HL-60 (cell line): ENCODE measurements around the gene NLRP4.

Experiments used
- DNase-seq, 2 experiments: peaks; one replicate each; pipeline ENCODE4 v3.0.0-alpha.2; 2010 to 2020; ENCODE audit warnings: low read depth in 1 of 2, low spot score in 1 of 2
- H3K27ac ChIP-seq: fragments of 250-450 bp; sonication (Bioruptor Pico); replicated peaks from 2 replicates; pipeline ENCODE4 v1.5.1; 2020; ENCODE audit warnings: mild to moderate bottlenecking, moderate library complexity
- H3K27me3 ChIP-seq: fragments of 250-450 bp; sonication (Bioruptor Pico); 2 replicates; pipeline ENCODE4 v1.5.1; 2021; ENCODE audit warnings: mild to moderate bottlenecking, moderate library complexity; ENCODE audit not compliant: insufficient read depth, poor library complexity, severe bottlenecking
- H3K4me3 ChIP-seq: replicated peaks from 2 replicates; pipeline ENCODE4 v1.5.1; 2011; ENCODE audit warnings: mild to moderate bottlenecking, control low read depth, low read length; ENCODE audit not compliant: insufficient read depth
- GABPA ChIP-seq: IDR thresholded peaks from 2 replicates; pipeline ENCODE4 v1.6.1; 2012; ENCODE audit warnings: low read depth
- POLR2AphosphoS5 ChIP-seq: IDR thresholded peaks from 2 replicates; pipeline ENCODE4 v1.6.1; 2012; ENCODE audit warnings: low read depth
- SPI1 ChIP-seq: IDR thresholded peaks from 2 replicates; pipeline ENCODE4 v1.6.1; 2012; ENCODE audit warnings: low read depth, mild to moderate bottlenecking, borderline replicate concordance
- TF ChIP-seq, protein P1 (sequence below): IDR thresholded peaks from 2 replicates; pipeline ENCODE4 v1.6.1; 2012; ENCODE audit warnings: low read depth; ENCODE audit not compliant: insufficient replicate concordance
- TF ChIP-seq, protein P2 (sequence below): IDR thresholded peaks from one replicate; pipeline ENCODE4 v1.5.1; 2011; ENCODE audit warnings: low read length, control low read depth, inconsistent platforms; ENCODE audit not compliant: insufficient read depth

Gene NLRP4

DNA sequence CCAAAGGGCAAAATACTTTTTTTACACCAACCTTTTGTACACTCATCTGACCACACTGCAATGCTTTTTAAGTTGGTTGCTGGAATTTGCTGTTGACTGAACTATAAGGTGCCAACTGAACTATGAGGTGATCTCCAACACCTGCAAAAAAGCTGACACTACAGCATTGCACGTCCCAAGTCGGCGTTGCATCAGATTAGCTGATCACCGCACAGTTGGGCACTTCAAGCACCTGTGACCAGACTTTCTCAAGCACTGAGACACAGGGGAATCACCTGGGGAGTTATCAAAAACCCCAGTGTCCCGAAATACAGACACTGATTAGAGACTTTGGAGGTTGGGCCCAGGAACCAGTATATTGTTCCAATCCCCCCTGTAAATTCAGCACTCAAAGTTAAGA, 5.7 kb upstream of the NLRP4 start:
- no peak for TF ChIP-seq POLR2AphosphoS5
- TF ChIP-seq, protein P1, sequence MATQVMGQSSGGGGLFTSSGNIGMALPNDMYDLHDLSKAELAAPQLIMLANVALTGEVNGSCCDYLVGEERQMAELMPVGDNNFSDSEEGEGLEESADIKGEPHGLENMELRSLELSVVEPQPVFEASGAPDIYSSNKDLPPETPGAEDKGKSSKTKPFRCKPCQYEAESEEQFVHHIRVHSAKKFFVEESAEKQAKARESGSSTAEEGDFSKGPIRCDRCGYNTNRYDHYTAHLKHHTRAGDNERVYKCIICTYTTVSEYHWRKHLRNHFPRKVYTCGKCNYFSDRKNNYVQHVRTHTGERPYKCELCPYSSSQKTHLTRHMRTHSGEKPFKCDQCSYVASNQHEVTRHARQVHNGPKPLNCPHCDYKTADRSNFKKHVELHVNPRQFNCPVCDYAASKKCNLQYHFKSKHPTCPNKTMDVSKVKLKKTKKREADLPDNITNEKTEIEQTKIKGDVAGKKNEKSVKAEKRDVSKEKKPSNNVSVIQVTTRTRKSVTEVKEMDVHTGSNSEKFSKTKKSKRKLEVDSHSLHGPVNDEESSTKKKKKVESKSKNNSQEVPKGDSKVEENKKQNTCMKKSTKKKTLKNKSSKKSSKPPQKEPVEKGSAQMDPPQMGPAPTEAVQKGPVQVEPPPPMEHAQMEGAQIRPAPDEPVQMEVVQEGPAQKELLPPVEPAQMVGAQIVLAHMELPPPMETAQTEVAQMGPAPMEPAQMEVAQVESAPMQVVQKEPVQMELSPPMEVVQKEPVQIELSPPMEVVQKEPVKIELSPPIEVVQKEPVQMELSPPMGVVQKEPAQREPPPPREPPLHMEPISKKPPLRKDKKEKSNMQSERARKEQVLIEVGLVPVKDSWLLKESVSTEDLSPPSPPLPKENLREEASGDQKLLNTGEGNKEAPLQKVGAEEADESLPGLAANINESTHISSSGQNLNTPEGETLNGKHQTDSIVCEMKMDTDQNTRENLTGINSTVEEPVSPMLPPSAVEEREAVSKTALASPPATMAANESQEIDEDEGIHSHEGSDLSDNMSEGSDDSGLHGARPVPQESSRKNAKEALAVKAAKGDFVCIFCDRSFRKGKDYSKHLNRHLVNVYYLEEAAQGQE: no peak
- TF ChIP-seq SPI1: no peak
- no peak for TF ChIP-seq GABPA
- TF ChIP-seq, protein P2, sequence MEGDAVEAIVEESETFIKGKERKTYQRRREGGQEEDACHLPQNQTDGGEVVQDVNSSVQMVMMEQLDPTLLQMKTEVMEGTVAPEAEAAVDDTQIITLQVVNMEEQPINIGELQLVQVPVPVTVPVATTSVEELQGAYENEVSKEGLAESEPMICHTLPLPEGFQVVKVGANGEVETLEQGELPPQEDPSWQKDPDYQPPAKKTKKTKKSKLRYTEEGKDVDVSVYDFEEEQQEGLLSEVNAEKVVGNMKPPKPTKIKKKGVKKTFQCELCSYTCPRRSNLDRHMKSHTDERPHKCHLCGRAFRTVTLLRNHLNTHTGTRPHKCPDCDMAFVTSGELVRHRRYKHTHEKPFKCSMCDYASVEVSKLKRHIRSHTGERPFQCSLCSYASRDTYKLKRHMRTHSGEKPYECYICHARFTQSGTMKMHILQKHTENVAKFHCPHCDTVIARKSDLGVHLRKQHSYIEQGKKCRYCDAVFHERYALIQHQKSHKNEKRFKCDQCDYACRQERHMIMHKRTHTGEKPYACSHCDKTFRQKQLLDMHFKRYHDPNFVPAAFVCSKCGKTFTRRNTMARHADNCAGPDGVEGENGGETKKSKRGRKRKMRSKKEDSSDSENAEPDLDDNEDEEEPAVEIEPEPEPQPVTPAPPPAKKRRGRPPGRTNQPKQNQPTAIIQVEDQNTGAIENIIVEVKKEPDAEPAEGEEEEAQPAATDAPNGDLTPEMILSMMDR: no peak
- no peak for DNase-seq
- H3K27me3 ChIP-seq: peaks cover 2% of the 10 kb centered on the region
- no peak overlapping the region for H3K4me3 ChIP-seq
- H3K27ac ChIP-seq: no peak overlapping the region

DNA sequence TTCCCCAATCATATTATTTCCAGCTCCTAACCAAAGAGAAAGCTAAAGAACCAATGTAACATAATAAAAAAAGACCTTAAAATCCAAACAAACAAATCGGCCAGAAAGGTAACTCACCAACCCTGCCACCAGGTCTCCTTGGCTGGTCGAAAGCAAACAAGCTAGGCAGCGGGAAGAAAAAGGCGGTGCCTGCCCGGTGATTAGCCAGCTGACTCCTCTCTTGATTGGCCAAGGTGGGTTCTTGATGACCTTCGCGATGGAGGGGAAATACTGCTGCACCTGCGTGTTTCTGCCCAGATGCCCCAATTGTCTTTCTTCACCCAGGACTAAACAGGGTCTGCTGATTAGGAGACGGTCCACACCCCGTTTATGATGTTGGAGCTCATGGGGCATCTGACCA, 4.5 kb upstream of the NLRP4 start, which contains the start of gene NLRP11:
TSS of gene NLRP11 (minus strand) at position 154 of the 400 bp plus-strand sequence. CDS start 13,825 bp downstream, outside the sequence.
- Histone ChIP-seq H3K4me3 (no peak within 1 kb of the TSS), H3K27me3 (peaks cover 2% of the 10 kb centered on the region), H3K27ac (no peak within 1 kb of the TSS)
- DNase-seq: no peak
- TF ChIP-seq GABPA: no peak
- no peak for TF ChIP-seq SPI1
- TF ChIP-seq, protein P1: no peak
- no peak for TF ChIP-seq POLR2AphosphoS5
- TF ChIP-seq, protein P2: no peak

DNA sequence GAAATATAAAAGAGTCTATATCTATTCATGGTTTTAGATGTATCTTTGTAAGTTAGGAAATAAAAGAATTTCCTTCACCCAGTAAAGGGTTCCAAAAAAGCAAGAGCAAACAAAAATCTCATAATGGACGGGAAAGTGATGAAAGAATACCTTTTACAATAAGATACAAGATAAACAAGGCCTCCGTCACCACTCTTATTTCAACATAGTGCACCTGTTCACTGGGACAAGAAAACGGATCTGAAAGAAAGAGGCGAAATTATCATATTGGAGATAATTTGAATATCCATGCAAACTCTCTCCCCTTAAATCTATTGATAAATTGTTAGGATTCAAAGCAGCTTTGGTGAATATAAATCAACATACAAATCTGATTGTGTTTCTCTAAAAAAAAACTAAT, 3.7 kb upstream of the NLRP4 start:
- Histone ChIP-seq H3K27ac (no peak overlapping the region), H3K4me3 (no peak overlapping the region), H3K27me3 (peaks cover 2% of the 10 kb centered on the region)
- DNase-seq: no peak
- TF ChIP-seq POLR2AphosphoS5 (no peak), GABPA (no peak), SPI1 (no peak)
- TF ChIP-seq, protein P1: no peak
- TF ChIP-seq, protein P2: no peak
